Breast epithelium (tissue), 3 donors: Measurements from ENCODE around the gene ESAM.

Source experiments
- CTCF ChIP-seq, 3 donors: fragments of 450-650 bp; IDR thresholded peaks; one replicate each; pipeline ENCODE4 v1.5.1; 2016 to 2017; ENCODE audit warnings: antibody characterized with exemption in 3 of 3, mild to moderate bottlenecking in 3 of 3, moderate library complexity in 3 of 3
- POLR2A ChIP-seq: fragments of 450-650 bp; IDR thresholded peaks from one replicate; pipeline ENCODE4 v1.6.1; 2016; ENCODE audit warnings: antibody characterized with exemption, mild to moderate bottlenecking, moderate library complexity
- POLR2AphosphoS5 ChIP-seq, 3 donors: sonication (generic); formaldehyde crosslinking; IDR thresholded peaks; one replicate each; pipeline ENCODE4 v1.6.1; 2017; ENCODE audit warnings: antibody characterized with exemption in 3 of 3

- TF ChIP-seq CTCF (IDR thresholded peaks at IDR 0.05) = no peak
- no peak for TF ChIP-seq POLR2A
- TF ChIP-seq POLR2AphosphoS5 (IDR thresholded peaks at IDR 0.05) = no peak
These were observed 8.5 kb downstream of the ESAM start for GRCh38 chr11:124753624-124754023.
